HCT116 (cell line): ENCODE data around the gene TTC5.
"Not testable (repeated sequence)": the region's sequence is repeated elsewhere in the genome, so short reads cannot be mapped to it uniquely, and the experiment has no call there.

Experiments
- CTCF ChIP-seq, 3 experiments: fragments of 200-600 bp in 1 of 3; sonication (generic) in 1 of 3; IDR thresholded peaks in 2 of 3; conservative IDR thresholded peaks in 1 of 3; 2 replicates each; pipeline ENCODE4 v1.5.1; 2012 to 2017; ENCODE audit warnings: low read depth in 2 of 3, low read length in 2 of 3, antibody characterized with exemption in 1 of 3, borderline replicate concordance in 1 of 3, control low read depth in 1 of 3, mild to moderate bottlenecking in 1 of 3, mixed read lengths in 1 of 3, mixed run types in 1 of 3, moderate library complexity in 1 of 3; ENCODE audit not compliant: insufficient read depth in 1 of 3
- ELF1 ChIP-seq: IDR thresholded peaks from 2 replicates; pipeline ENCODE4 v1.6.1; 2012; ENCODE audit warnings: low read depth, borderline replicate concordance
- POLR2A ChIP-seq: IDR thresholded peaks from 2 replicates; pipeline ENCODE4 v1.7.0; 2011; ENCODE audit warnings: borderline replicate concordance; ENCODE audit not compliant: insufficient read depth, insufficient read length; ENCODE audit errors: extremely low read depth
- RAD21 ChIP-seq: IDR thresholded peaks from 2 replicates; pipeline ENCODE4 v1.6.1; 2012; ENCODE audit warnings: low read depth, mild to moderate bottlenecking

DNA sequence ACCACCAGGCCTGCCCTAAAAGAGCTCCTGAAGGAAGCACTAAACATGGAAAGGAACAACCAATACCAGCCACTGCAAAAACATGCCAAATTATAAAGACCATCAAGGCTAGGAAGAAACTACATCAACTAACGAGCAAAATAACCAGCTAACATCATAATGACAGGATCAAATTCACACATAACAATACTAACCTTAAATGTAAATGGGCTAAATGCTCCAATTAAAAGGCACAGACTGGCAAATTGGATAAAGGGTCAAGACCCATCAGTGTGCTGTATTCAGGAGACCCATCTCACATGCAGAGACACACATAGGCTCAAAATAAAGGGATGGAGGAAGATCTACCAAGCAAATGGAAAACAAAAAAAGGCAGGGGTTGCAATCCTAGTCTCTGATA, 23.8 kb downstream of the TTC5 start:
- TF ChIP-seq CTCF (IDR thresholded peaks at IDR 0.05 in 2 of 3, conservative IDR thresholded peaks at IDR 0.05 in 1 of 3; ENCODE audit: borderline replicate concordance in 1 of 3, insufficient read depth in 1 of 3, low read depth in 2 of 3, low read length in 2 of 3); RAD21; POLR2A; ELF1: not testable (repeated sequence)
